ENCODE data around the gene KRT34.

DNA sequence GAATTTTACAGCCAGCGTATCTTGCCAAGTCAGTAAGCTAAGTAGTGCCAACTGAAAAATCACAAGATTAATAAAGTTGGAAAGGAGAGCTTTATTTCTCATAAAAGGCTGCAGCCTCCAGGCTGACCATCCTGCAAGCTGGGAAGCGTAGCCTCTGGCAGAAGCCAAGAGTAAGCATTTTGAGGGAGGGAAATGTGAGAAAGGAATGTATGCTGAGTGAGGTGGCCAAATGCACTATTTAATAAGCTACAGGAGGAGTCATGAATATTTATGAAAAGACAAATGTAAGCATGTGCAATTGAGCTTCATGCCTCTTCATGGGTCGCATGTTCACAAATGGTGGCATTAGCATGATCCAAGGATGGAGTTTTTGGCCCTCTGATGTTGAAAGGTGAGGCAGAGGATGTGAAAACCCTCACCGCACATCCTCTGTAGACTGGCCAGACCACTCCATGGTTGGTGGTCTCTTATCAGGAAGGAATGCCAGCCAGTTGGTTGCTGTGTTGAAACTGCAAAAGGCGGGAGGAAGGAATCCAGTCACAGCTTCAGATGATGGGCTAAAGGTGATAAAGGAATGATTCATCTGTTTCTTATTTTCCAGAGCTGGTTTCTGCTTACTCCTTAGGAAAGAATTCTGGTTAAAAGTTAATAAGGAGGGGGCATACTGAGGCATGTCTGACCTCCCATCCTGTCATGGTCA, 21.7 kb downstream of the KRT34 start:
- TF ChIP-seq, protein P1, sequence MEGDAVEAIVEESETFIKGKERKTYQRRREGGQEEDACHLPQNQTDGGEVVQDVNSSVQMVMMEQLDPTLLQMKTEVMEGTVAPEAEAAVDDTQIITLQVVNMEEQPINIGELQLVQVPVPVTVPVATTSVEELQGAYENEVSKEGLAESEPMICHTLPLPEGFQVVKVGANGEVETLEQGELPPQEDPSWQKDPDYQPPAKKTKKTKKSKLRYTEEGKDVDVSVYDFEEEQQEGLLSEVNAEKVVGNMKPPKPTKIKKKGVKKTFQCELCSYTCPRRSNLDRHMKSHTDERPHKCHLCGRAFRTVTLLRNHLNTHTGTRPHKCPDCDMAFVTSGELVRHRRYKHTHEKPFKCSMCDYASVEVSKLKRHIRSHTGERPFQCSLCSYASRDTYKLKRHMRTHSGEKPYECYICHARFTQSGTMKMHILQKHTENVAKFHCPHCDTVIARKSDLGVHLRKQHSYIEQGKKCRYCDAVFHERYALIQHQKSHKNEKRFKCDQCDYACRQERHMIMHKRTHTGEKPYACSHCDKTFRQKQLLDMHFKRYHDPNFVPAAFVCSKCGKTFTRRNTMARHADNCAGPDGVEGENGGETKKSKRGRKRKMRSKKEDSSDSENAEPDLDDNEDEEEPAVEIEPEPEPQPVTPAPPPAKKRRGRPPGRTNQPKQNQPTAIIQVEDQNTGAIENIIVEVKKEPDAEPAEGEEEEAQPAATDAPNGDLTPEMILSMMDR (IDR thresholded peaks at IDR 0.05) = no peak
- TF ChIP-seq EZH2 (IDR thresholded peaks at IDR 0.05) = no peak

Data from neural progenitor cell (in vitro differentiated cells).